K562 treated with DMSO at 1 percent for 48 hours (cell line): Measurements from ENCODE around the gene BCL2A1. TPM values are rescaled to one million over a fixed set of nuclear protein-coding genes. Genes with fewer than 3 reads are reported as not detected.

Experiments used
- total RNA-seq: library from RNA; unstranded; fragments of 300-600 nt; gene quantifications from 2 replicates; pipeline ENCODE4 v1.2.3, GENCODE V29; 2022; ENCODE audit warnings: low replicate concordance; ENCODE audit errors: extremely low read depth

BCL2A1 gene
- not detected in 2 replicates for total RNA-seq

DNA sequence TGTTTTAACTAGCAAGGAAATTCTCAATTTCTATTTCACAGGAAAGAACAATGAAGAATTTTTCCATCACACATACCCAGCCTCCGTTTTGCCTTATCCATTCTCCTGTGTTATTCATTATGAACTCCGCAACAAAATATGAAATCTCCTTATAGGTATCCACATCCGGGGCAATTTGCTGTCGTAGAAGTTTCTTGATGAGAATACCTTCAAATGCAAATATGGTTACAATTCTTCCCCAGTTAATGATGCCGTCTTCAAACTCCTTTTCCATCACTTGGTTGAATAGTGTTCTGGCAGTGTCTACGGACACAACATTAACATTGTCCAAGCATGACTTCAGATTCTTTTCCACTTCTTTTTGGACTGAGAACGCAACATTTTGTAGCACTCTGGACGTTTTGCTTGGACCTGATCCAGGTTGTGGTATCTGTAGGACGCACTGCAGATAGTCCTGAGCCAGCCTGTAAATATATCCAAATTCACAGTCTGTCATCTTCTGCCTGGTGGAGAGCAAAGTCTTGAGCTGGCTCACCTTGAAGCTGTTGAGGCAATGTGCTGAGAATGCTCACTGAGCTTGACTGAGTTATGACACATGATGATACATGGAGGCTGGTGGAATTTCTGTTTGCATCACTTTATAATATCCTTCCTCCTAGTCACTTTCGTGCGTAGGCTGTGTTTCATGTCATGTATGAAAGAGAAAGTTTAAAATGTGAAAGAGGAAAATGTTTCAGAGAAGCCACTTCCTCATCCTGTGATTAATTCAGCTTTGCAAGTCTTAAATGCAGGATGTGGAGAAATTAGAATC lies at the start of gene BCL2A1:
Gene BCL2A1 (minus strand): TSS at position 573 of the 811 bp plus-strand sequence. CDS start 77 bp downstream, at position 496.

Other genes starting within 250 kb of the BCL2A1 start
- not detected in 2 replicates for gene MTHFS, start 74.2 kb downstream of the BCL2A1 start, total RNA-seq
- not detected in 2 replicates for gene ZFAND6, start 88.5 kb upstream of the BCL2A1 start, total RNA-seq
- not detected in 2 replicates for gene FAH, start 181.8 kb upstream of the BCL2A1 start, total RNA-seq